Measurements from ENCODE around the gene PCNX2. TPM values are rescaled to one million over a fixed set of nuclear protein-coding genes. Genes with fewer than 3 reads are reported as not detected.

PCNX2 gene
- total and polyA plus RNA-seq, 2 experiments from 2014 or later = 42.9 to 88.3 TPM

- Mint-ChIP-seq H3K36me3 (ENCODE audit: low read depth) (peaks cover 39% of the 10 kb centered on the region), H3K9me3 (no peaks in the 10 kb centered on the region; the same call in 2 of the 3 replicates), H3K27me3 (ENCODE audit: insufficient read depth, low read depth, poor library complexity) (peaks cover 9% of the 10 kb centered on the region), H3K27ac (peak overlapping the region; percentile 18; the same call in 1 of the 2 replicates), H3K4me1 (peaks cover 29% of the 10 kb centered on the region), H3K4me3 (no peak overlapping the region)
- Histone ChIP-seq H3K4me3 (no peak overlapping the region), H2AFZ (no peak overlapping the region), H3F3A (replicated peaks; ENCODE audit: low read depth) (no peaks in the 10 kb centered on the region), H3K9me2 (ENCODE audit: insufficient read depth) (no peaks in the 10 kb centered on the region), H3K79me2 (replicated peaks; ENCODE audit: insufficient read depth) (no peaks in the 10 kb centered on the region), H3K27me3 (ENCODE audit: insufficient read depth) (no peaks in the 10 kb centered on the region), H3K4me1 (ENCODE audit: insufficient read depth) (peaks cover 14% of the 10 kb centered on the region), H3K4me2 (no peak overlapping the region), H3K27ac (ENCODE audit: low read depth) (no peak overlapping the region), H4K20me1 (replicated peaks; ENCODE audit: insufficient read depth) (no peaks in the 10 kb centered on the region; the same call in 1 of the 2 replicates), H3K36me3 (ENCODE audit: insufficient read depth) (no peaks in the 10 kb centered on the region; the same call in 1 of the 2 replicates)
- ATAC-seq (no peak), DNase-seq (ENCODE audit: low spot score) (no peak)
- no peak for TF ChIP-seq ZNF114 (CRISPR knock-in tag; IDR thresholded peaks at IDR 0.05)
- TF ChIP-seq EZH2phosphoT487 (IDR thresholded peaks at IDR 0.05; ENCODE audit: unreplicated experiment) = no peak
- no peak for TF ChIP-seq ETS1 (IDR thresholded peaks at IDR 0.05)
Measured at GRCh38 chr1:233022246-233022645, 273.3 kb downstream of the PCNX2 start.

- Histone ChIP-seq H3K4me3 (no peak overlapping the region), H4K20me1 (replicated peaks; ENCODE audit: insufficient read depth) (no peaks in the 10 kb centered on the region; the same call in 1 of the 2 replicates), H3K79me2 (replicated peaks; ENCODE audit: insufficient read depth) (no peaks in the 10 kb centered on the region), H3K9me2 (ENCODE audit: insufficient read depth) (no peaks in the 10 kb centered on the region), H3K4me2 (no peak overlapping the region), H3K27ac (ENCODE audit: low read depth) (no peak overlapping the region), H2AFZ (no peak overlapping the region), H3K36me3 (ENCODE audit: insufficient read depth) (peaks cover 9% of the 10 kb centered on the region), H3K4me1 (ENCODE audit: insufficient read depth) (no peaks in the 10 kb centered on the region), H3F3A (replicated peaks; ENCODE audit: low read depth) (no peaks in the 10 kb centered on the region), H3K27me3 (ENCODE audit: insufficient read depth) (no peaks in the 10 kb centered on the region)
- H3K9me3 Mint-ChIP-seq = no peaks in the 10 kb centered on the region; the same call in 2 of the 3 replicates
- no peak overlapping the region for H3K27ac Mint-ChIP-seq
- no peak overlapping the region for H3K4me3 Mint-ChIP-seq
- DNase-seq (ENCODE audit: low spot score) (no peak), ATAC-seq (no peak)
- no peak for TF ChIP-seq JUNB (IDR thresholded peaks at IDR 0.05; ENCODE audit: unreplicated experiment)
- peaks cover 11% of the 10 kb centered on the region; the same call in 2 of the 3 replicates for H3K4me1 Mint-ChIP-seq
- peaks cover 6% of the 10 kb centered on the region for H3K27me3 Mint-ChIP-seq (ENCODE audit: insufficient read depth, low read depth, poor library complexity)
- H3K36me3 Mint-ChIP-seq (ENCODE audit: low read depth) = peaks cover 39% of the 10 kb centered on the region
Measured at GRCh38 chr1:233020426-233020825, 275.1 kb downstream of the PCNX2 start.

GRCh38 chr1:233019778-233020325 is 275.7 kb downstream of the PCNX2 start:
- no peaks in the 10 kb centered on the region for H3K79me2 ChIP-seq (replicated peaks; ENCODE audit: insufficient read depth)
- no peak overlapping the region for H3K4me3 ChIP-seq
- no peak overlapping the region for H3K4me3 Mint-ChIP-seq
- no peaks in the 10 kb centered on the region for H3K4me1 ChIP-seq (ENCODE audit: insufficient read depth)
- no peaks in the 10 kb centered on the region for H3K9me2 ChIP-seq (ENCODE audit: insufficient read depth)
- peaks cover 6% of the 10 kb centered on the region for H3K27me3 Mint-ChIP-seq (ENCODE audit: insufficient read depth, low read depth, poor library complexity)
- no peak overlapping the region for H2AFZ ChIP-seq
- H3K27me3 ChIP-seq (ENCODE audit: insufficient read depth) = no peaks in the 10 kb centered on the region
- ATAC-seq = no peak
- no peak overlapping the region for H3K27ac ChIP-seq (ENCODE audit: low read depth)
- H4K20me1 ChIP-seq (replicated peaks; ENCODE audit: insufficient read depth) = no peaks in the 10 kb centered on the region; the same call in 1 of the 2 replicates
- DNase-seq (ENCODE audit: low spot score) = no peak
- H3K9me3 Mint-ChIP-seq = no peaks in the 10 kb centered on the region; the same call in 2 of the 3 replicates
- no peaks in the 10 kb centered on the region for H3F3A ChIP-seq (replicated peaks; ENCODE audit: low read depth)
- H3K27ac Mint-ChIP-seq = no peak overlapping the region; the same call in 1 of the 2 replicates
- peaks cover 40% of the 10 kb centered on the region for H3K36me3 Mint-ChIP-seq (ENCODE audit: low read depth)
- peaks cover 9% of the 10 kb centered on the region for H3K36me3 ChIP-seq (ENCODE audit: insufficient read depth)
- peaks cover 7% of the 10 kb centered on the region; the same call in 2 of the 3 replicates for H3K4me1 Mint-ChIP-seq
- H3K4me2 ChIP-seq = no peak overlapping the region
- TF ChIP-seq, protein P1, sequence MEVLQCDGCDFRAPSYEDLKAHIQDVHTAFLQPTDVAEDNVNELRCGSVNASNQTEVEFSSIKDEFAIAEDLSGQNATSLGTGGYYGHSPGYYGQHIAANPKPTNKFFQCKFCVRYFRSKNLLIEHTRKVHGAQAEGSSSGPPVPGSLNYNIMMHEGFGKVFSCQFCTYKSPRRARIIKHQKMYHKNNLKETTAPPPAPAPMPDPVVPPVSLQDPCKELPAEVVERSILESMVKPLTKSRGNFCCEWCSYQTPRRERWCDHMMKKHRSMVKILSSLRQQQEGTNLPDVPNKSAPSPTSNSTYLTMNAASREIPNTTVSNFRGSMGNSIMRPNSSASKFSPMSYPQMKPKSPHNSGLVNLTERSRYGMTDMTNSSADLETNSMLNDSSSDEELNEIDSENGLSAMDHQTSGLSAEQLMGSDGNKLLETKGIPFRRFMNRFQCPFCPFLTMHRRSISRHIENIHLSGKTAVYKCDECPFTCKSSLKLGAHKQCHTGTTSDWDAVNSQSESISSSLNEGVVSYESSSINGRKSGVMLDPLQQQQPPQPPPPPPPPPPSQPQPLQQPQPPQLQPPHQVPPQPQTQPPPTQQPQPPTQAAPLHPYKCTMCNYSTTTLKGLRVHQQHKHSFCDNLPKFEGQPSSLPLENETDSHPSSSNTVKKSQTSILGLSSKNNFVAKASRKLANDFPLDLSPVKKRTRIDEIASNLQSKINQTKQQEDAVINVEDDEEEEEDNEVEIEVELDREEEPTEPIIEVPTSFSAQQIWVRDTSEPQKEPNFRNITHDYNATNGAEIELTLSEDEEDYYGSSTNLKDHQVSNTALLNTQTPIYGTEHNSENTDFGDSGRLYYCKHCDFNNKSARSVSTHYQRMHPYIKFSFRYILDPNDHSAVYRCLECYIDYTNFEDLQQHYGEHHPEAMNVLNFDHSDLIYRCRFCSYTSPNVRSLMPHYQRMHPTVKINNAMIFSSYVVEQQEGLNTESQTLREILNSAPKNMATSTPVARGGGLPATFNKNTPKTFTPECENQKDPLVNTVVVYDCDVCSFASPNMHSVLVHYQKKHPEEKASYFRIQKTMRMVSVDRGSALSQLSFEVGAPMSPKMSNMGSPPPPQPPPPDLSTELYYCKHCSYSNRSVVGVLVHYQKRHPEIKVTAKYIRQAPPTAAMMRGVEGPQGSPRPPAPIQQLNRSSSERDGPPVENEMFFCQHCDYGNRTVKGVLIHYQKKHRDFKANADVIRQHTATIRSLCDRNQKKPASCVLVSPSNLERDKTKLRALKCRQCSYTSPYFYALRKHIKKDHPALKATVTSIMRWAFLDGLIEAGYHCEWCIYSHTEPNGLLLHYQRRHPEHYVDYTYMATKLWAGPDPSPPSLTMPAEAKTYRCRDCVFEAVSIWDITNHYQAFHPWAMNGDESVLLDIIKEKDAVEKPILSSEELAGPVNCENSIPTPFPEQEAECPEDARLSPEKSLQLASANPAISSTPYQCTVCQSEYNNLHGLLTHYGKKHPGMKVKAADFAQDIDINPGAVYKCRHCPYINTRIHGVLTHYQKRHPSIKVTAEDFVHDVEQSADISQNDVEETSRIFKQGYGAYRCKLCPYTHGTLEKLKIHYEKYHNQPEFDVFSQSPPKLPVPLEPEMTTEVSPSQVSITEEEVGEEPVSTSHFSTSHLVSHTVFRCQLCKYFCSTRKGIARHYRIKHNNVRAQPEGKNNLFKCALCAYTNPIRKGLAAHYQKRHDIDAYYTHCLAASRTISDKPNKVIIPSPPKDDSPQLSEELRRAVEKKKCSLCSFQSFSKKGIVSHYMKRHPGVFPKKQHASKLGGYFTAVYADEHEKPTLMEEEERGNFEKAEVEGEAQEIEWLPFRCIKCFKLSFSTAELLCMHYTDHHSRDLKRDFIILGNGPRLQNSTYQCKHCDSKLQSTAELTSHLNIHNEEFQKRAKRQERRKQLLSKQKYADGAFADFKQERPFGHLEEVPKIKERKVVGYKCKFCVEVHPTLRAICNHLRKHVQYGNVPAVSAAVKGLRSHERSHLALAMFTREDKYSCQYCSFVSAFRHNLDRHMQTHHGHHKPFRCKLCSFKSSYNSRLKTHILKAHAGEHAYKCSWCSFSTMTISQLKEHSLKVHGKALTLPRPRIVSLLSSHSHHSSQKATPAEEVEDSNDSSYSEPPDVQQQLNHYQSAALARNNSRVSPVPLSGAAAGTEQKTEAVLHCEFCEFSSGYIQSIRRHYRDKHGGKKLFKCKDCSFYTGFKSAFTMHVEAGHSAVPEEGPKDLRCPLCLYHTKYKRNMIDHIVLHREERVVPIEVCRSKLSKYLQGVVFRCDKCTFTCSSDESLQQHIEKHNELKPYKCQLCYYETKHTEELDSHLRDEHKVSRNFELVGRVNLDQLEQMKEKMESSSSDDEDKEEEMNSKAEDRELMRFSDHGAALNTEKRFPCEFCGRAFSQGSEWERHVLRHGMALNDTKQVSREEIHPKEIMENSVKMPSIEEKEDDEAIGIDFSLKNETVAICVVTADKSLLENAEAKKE (CRISPR knock-in tag; IDR thresholded peaks at IDR 0.05) = no peak
- no peak for TF ChIP-seq EZH2 (IDR thresholded peaks at IDR 0.05; ENCODE audit: low read depth, unreplicated experiment)
- TF ChIP-seq ETS1 (IDR thresholded peaks at IDR 0.05) = no peak
- TF ChIP-seq EZH2phosphoT487 (IDR thresholded peaks at IDR 0.05; ENCODE audit: unreplicated experiment) = no peak
- TF ChIP-seq ZNF331 (CRISPR knock-in tag; IDR thresholded peaks at IDR 0.05; ENCODE audit: low read depth) = no peak
